WTC11 (cell line): ENCODE results near the gene RRAGD. TPM values are rescaled to one million over a fixed set of nuclear protein-coding genes. Genes with fewer than 3 reads are reported as not detected.

Experiments used
- ATAC-seq: fragments of 200-7000 bp; cut with Tn5 transposase; 2 replicates; pipeline ENCODE4 v1.10.0; 2021; ENCODE audit warnings: mild to moderate bottlenecking, moderate library complexity
- CTCF ChIA-PET: fragments of 300-600 bp; sonication (Branson Sonifier 250); formaldehyde crosslinking; loops from one replicate; lab custom pipeline; 2021; ENCODE audit warnings: antibody characterized with exemption; lab: Charles Lee
- POLR2A ChIA-PET: fragments of 350-600 bp; sonication (Branson Sonifier 250); formaldehyde crosslinking; loops from one replicate; lab custom pipeline; 2021; ENCODE audit warnings: antibody characterized with exemption; lab: Charles Lee
- DNase-seq: peaks from one replicate; pipeline ENCODE4 v3.0.0; 2021; ENCODE audit warnings: low spot score
- H3K27ac Mint-ChIP-seq: 2 replicates; pipeline ENCODE4 v1.8.0; 2021; ENCODE audit warnings: mixed read lengths
- H3K27me3 Mint-ChIP-seq: 2 replicates; pipeline ENCODE4 v1.8.0; 2021; ENCODE audit warnings: low read depth, mild to moderate bottlenecking, moderate library complexity, mixed read lengths
- H3K36me3 Mint-ChIP-seq: 2 replicates; pipeline ENCODE4 v1.8.0; 2021; ENCODE audit warnings: mixed read lengths
- H3K4me1 Mint-ChIP-seq: 2 replicates; pipeline ENCODE4 v1.8.0; 2022; ENCODE audit warnings: mixed read lengths
- H3K4me3 Mint-ChIP-seq: 2 replicates; pipeline ENCODE4 v1.8.0; 2021; ENCODE audit warnings: mild to moderate bottlenecking, moderate library complexity, mixed read lengths
- H3K9me3 Mint-ChIP-seq: 2 replicates; pipeline ENCODE4 v1.8.0; 2021; ENCODE audit warnings: mixed read lengths
- EMX1 ChIP-seq: fragments of 250-450 bp; sonication (Bioruptor Pico); IDR thresholded peaks from 2 replicates; pipeline ENCODE4 v1.8.0; 2021; ENCODE audit warnings: mild to moderate bottlenecking
- ETV6 ChIP-seq: sonication (generic); formaldehyde crosslinking; IDR thresholded peaks from 2 replicates; pipeline ENCODE4 v1.8.1; 2022; ENCODE audit warnings: mild to moderate bottlenecking, missing genetic modification reagents
- FOXJ3 ChIP-seq: sonication (generic); formaldehyde crosslinking; IDR thresholded peaks from 2 replicates; pipeline ENCODE4 v1.9.0; 2021; ENCODE audit warnings: missing genetic modification reagents, mild to moderate bottlenecking, borderline replicate concordance
- FOXP1 ChIP-seq: sonication (generic); formaldehyde crosslinking; IDR thresholded peaks from 2 replicates; pipeline ENCODE4 v1.8.0; 2022; ENCODE audit warnings: missing genetic modification reagents, mild to moderate bottlenecking, moderate library complexity, borderline replicate concordance
- GRHL2 ChIP-seq: fragments of 250-450 bp; sonication (Bioruptor Pico); IDR thresholded peaks from 2 replicates; pipeline ENCODE4 v1.8.0; 2022; ENCODE audit warnings: mild to moderate bottlenecking, moderate library complexity; ENCODE audit not compliant: insufficient replicate concordance, severe bottlenecking
- JAZF1 ChIP-seq: fragments of 250-450 bp; sonication (Bioruptor Pico); IDR thresholded peaks from 2 replicates; pipeline ENCODE4 v1.9.0; 2021; ENCODE audit warnings: moderate library complexity, mild to moderate bottlenecking, inconsistent platforms
- KAT7 ChIP-seq: sonication (generic); formaldehyde crosslinking; IDR thresholded peaks from 2 replicates; pipeline ENCODE4 v1.8.1; 2023; ENCODE audit warnings: missing genetic modification reagents, mild to moderate bottlenecking, borderline replicate concordance
- NFATC4 ChIP-seq: fragments of 250-450 bp; sonication (Bioruptor Pico); IDR thresholded peaks from 2 replicates; pipeline ENCODE4 v1.9.0; 2021; ENCODE audit warnings: mild to moderate bottlenecking
- NR3C1 ChIP-seq: sonication (generic); formaldehyde crosslinking; conservative IDR thresholded peaks from 2 replicates; pipeline ENCODE4 v1.8.1; 2023; ENCODE audit warnings: low read depth, mild to moderate bottlenecking, missing genetic modification reagents
- SMAD3 ChIP-seq: sonication (generic); formaldehyde crosslinking; IDR thresholded peaks from 2 replicates; pipeline ENCODE4 v1.8.0; 2022; ENCODE audit warnings: missing genetic modification reagents, mild to moderate bottlenecking, borderline replicate concordance
- SOX15 ChIP-seq: fragments of 250-450 bp; sonication (Bioruptor Pico); IDR thresholded peaks from 2 replicates; pipeline ENCODE4 v1.9.0; 2021; ENCODE audit warnings: mild to moderate bottlenecking
- TEAD4 ChIP-seq: sonication (generic); formaldehyde crosslinking; IDR thresholded peaks from 2 replicates; pipeline ENCODE4 v1.8.0; 2022; ENCODE audit warnings: mild to moderate bottlenecking, missing genetic modification reagents
- TP53 ChIP-seq: sonication (generic); formaldehyde crosslinking; IDR thresholded peaks from 2 replicates; pipeline ENCODE4 v1.8.1; 2023; ENCODE audit warnings: mild to moderate bottlenecking, missing genetic modification reagents
- ZNF121 ChIP-seq: sonication (generic); formaldehyde crosslinking; IDR thresholded peaks from 2 replicates; pipeline ENCODE4 v1.8.0; 2023; ENCODE audit warnings: missing genetic modification reagents
- ZNF138 ChIP-seq: sonication (generic); formaldehyde crosslinking; conservative IDR thresholded peaks from 2 replicates; pipeline ENCODE4 v1.8.1; 2022; ENCODE audit warnings: mild to moderate bottlenecking, moderate library complexity, missing genetic modification reagents
- total RNA-seq: library from RNA; stranded (reverse); gene quantifications from 3 replicates; pipeline ENCODE4 v1.2.3, GENCODE V29; 2021
- TF ChIP-seq, protein P1 (sequence below): sonication (generic); formaldehyde crosslinking; IDR thresholded peaks from 2 replicates; pipeline ENCODE4 v1.8.0; 2022; ENCODE audit warnings: missing genetic modification reagents
- TF ChIP-seq, protein P2 (sequence below): sonication (generic); formaldehyde crosslinking; IDR thresholded peaks from 2 replicates; pipeline ENCODE4 v1.8.0; 2023; ENCODE audit warnings: missing genetic modification reagents
- TF ChIP-seq, protein P3 (sequence below): fragments of 250-450 bp; sonication (Bioruptor Pico); IDR thresholded peaks from 2 replicates; pipeline ENCODE4 v2.1.2; 2022; ENCODE audit warnings: mild to moderate bottlenecking, moderate library complexity
- TF ChIP-seq, protein P4 (sequence below): sonication (generic); formaldehyde crosslinking; IDR thresholded peaks from 2 replicates; pipeline ENCODE4 v1.8.1; 2022; ENCODE audit warnings: mild to moderate bottlenecking, moderate library complexity, missing genetic modification reagents
- TF ChIP-seq, protein P5 (sequence below): fragments of 250-450 bp; sonication (Bioruptor Pico); IDR thresholded peaks from 2 replicates; pipeline ENCODE4 v1.9.0; 2021; ENCODE audit warnings: mild to moderate bottlenecking

The RRAGD gene
- total RNA-seq, 1 experiment from 2014 or later: 25.4 TPM

DNA sequence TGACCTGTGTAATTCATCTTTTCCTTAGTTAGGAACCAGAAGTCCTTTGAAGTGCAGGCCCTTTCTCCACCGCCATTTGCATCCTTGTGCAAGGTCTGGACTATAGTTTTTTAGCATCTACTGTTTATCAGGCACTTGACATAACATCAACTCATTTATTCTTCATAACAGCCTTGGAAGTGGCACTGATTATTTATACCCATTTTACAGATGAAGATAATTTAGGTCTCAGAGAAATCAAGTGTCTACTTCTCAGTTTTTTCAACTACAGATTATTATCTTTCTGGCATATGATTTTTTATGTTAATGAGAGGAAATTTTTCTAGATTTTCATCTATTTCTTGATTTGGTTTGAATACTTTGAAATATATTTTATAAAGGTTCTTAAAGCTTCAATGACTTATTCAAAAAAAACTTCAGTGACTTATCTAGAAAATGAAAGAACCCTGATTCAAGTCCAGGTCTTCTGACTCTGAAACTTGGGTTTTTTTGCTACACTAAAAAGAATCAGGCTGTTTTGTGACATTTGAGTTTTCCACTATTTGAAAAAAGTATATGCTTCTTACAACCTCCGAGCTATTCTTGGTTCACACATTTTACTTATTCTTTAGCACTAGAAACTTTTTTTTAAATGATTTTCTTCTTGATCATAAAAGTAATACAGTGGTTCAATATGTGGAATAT lies 56.4 kb downstream of the RRAGD start:
- Mint-ChIP-seq H3K27ac (no peak overlapping the region), H3K27me3 (peaks cover 51% of the 10 kb centered on the region), H3K4me3 (no peak overlapping the region), H3K36me3 (no peaks in the 10 kb centered on the region), H3K9me3 (no peaks in the 10 kb centered on the region), H3K4me1 (peaks cover 26% of the 10 kb centered on the region)
- ChIA-PET POLR2A (no interaction called here), CTCF (interaction anchor here (1.3 to 2.4 kb wide), 3 partner anchors 13 to 44 kb away, joined by 6 to 11 read pairs (median 6); no protein-coding TSS in a partner anchor)
- TF ChIP-seq, protein P1, sequence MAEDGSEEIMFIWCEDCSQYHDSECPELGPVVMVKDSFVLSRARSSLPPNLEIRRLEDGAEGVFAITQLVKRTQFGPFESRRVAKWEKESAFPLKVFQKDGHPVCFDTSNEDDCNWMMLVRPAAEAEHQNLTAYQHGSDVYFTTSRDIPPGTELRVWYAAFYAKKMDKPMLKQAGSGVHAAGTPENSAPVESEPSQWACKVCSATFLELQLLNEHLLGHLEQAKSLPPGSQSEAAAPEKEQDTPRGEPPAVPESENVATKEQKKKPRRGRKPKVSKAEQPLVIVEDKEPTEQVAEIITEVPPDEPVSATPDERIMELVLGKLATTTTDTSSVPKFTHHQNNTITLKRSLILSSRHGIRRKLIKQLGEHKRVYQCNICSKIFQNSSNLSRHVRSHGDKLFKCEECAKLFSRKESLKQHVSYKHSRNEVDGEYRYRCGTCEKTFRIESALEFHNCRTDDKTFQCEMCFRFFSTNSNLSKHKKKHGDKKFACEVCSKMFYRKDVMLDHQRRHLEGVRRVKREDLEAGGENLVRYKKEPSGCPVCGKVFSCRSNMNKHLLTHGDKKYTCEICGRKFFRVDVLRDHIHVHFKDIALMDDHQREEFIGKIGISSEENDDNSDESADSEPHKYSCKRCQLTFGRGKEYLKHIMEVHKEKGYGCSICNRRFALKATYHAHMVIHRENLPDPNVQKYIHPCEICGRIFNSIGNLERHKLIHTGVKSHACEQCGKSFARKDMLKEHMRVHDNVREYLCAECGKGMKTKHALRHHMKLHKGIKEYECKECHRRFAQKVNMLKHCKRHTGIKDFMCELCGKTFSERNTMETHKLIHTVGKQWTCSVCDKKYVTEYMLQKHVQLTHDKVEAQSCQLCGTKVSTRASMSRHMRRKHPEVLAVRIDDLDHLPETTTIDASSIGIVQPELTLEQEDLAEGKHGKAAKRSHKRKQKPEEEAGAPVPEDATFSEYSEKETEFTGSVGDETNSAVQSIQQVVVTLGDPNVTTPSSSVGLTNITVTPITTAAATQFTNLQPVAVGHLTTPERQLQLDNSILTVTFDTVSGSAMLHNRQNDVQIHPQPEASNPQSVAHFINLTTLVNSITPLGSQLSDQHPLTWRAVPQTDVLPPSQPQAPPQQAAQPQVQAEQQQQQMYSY: no peak
- TF ChIP-seq TEAD4 (CRISPR knock-in tag) (no peak), FOXJ3 (CRISPR knock-in tag) (no peak), ZNF121 (CRISPR knock-in tag) (no peak), EMX1 (CRISPR knock-in tag) (no peak), FOXP1 (CRISPR knock-in tag) (no peak), ETV6 (CRISPR knock-in tag) (no peak), SOX15 (no peak), NR3C1 (CRISPR knock-in tag) (no peak), ZNF138 (no peak), GRHL2 (CRISPR knock-in tag) (no peak), KAT7 (no peak), JAZF1 (CRISPR knock-in tag) (no peak), TP53 (CRISPR knock-in tag) (no peak), NFATC4 (CRISPR knock-in tag) (no peak), SMAD3 (CRISPR knock-in tag) (no peak)
- TF ChIP-seq, protein P2, sequence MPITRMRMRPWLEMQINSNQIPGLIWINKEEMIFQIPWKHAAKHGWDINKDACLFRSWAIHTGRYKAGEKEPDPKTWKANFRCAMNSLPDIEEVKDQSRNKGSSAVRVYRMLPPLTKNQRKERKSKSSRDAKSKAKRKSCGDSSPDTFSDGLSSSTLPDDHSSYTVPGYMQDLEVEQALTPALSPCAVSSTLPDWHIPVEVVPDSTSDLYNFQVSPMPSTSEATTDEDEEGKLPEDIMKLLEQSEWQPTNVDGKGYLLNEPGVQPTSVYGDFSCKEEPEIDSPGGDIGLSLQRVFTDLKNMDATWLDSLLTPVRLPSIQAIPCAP (CRISPR knock-in tag): no peak
- TF ChIP-seq, protein P3, sequence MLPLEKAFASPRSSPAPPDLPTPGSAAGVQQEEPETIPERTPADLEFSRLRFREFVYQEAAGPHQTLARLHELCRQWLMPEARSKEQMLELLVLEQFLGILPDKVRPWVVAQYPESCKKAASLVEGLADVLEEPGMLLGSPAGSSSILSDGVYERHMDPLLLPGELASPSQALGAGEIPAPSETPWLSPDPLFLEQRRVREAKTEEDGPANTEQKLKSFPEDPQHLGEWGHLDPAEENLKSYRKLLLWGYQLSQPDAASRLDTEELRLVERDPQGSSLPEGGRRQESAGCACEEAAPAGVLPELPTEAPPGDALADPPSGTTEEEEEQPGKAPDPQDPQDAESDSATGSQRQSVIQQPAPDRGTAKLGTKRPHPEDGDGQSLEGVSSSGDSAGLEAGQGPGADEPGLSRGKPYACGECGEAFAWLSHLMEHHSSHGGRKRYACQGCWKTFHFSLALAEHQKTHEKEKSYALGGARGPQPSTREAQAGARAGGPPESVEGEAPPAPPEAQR (CRISPR knock-in tag): no peak
- TF ChIP-seq, protein P4, sequence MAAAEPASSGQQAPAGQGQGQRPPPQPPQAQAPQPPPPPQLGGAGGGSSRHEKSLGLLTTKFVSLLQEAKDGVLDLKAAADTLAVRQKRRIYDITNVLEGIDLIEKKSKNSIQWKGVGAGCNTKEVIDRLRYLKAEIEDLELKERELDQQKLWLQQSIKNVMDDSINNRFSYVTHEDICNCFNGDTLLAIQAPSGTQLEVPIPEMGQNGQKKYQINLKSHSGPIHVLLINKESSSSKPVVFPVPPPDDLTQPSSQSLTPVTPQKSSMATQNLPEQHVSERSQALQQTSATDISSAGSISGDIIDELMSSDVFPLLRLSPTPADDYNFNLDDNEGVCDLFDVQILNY (CRISPR knock-in tag): no peak
- TF ChIP-seq, protein P5, sequence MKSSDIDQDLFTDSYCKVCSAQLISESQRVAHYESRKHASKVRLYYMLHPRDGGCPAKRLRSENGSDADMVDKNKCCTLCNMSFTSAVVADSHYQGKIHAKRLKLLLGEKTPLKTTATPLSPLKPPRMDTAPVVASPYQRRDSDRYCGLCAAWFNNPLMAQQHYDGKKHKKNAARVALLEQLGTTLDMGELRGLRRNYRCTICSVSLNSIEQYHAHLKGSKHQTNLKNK (CRISPR knock-in tag): no peak
- DNase-seq (no peak), ATAC-seq (no peak)
